K562 (cell line): ENCODE results near the gene AJUBA. TPM values are rescaled to one million over a fixed set of nuclear protein-coding genes. Genes with fewer than 3 reads are reported as not detected.
A peak's percentile ranks its signal among the peaks of the same experiment; 100 is the strongest.

ENCODE experiments used
- ARID2 ChIP-seq: fragments of 450-650 bp; IDR thresholded peaks from 2 replicates; pipeline ENCODE4 v1.6.1; 2017; ENCODE audit warnings: antibody characterized with exemption, mild to moderate bottlenecking
- ATF1 ChIP-seq, 2 experiments: fragments of 450-650 bp in 1 of 2; IDR thresholded peaks; 2 replicates each; pipeline ENCODE4 v1.6.1; 2016; ENCODE audit warnings: missing compliant biosample characterization in 1 of 2, missing genetic modification characterization in 1 of 2
- CBFB ChIP-seq: sonication (generic); formaldehyde crosslinking; IDR thresholded peaks from 2 replicates; pipeline ENCODE4 v1.4.0; 2020; ENCODE audit warnings: mild to moderate bottlenecking, missing genetic modification reagents
- CCAR2 ChIP-seq: fragments of 200-400 bp; formaldehyde crosslinking; IDR thresholded peaks from 2 replicates; pipeline ENCODE4 v1.6.1; 2017; ENCODE audit warnings: mild to moderate bottlenecking, low read depth, low read length
- ETV5 ChIP-seq: sonication (generic); formaldehyde crosslinking; IDR thresholded peaks from 2 replicates; pipeline ENCODE4 v1.4.0; 2020; ENCODE audit warnings: low read depth, mild to moderate bottlenecking, missing genetic modification reagents
- NR2C2 ChIP-seq, 2 experiments: fragments of 200-800 bp in 1 of 2; sonication (Bioruptor generic) in 1 of 2; sonication (generic) in 1 of 2; formaldehyde crosslinking in 1 of 2; IDR thresholded peaks; 2 replicates each; pipeline versions ENCODE4 v1.6.1 to v1.8.0; 2016 to 2022; ENCODE audit warnings: mild to moderate bottlenecking in 1 of 2, missing compliant biosample characterization in 1 of 2, missing genetic modification characterization in 1 of 2, missing genetic modification reagents in 1 of 2
- SMAD2 ChIP-seq: fragments of 150-350 bp; IDR thresholded peaks from 2 replicates; pipeline ENCODE4 v1.6.1; 2014; ENCODE audit warnings: low read depth, mild to moderate bottlenecking, low read length
- STAT6 ChIP-seq: sonication (generic); formaldehyde crosslinking; IDR thresholded peaks from 2 replicates; pipeline ENCODE4 v1.8.1; 2023; ENCODE audit warnings: mild to moderate bottlenecking, missing genetic modification reagents
- TAF15 ChIP-seq: fragments of 200-400 bp; formaldehyde crosslinking; IDR thresholded peaks from 2 replicates; pipeline ENCODE4 v1.6.1; 2017; ENCODE audit warnings: mild to moderate bottlenecking, low read depth, low read length, moderate library complexity
- ZBTB9 ChIP-seq: fragments of 450-650 bp; formaldehyde crosslinking; IDR thresholded peaks from 2 replicates; pipeline ENCODE4 v1.4.0; 2020; ENCODE audit warnings: mild to moderate bottlenecking, moderate library complexity
- ZMIZ1 ChIP-seq, 2 experiments: fragments of 150-350 bp in 1 of 2; IDR thresholded peaks; 2 replicates each; pipeline ENCODE4 v1.6.1; 2012 to 2016; ENCODE audit warnings: low read depth in 2 of 2, low read length in 2 of 2, mild to moderate bottlenecking in 1 of 2, moderate library complexity in 1 of 2
- ZNF174 ChIP-seq: fragments of 250-450 bp; sonication (Bioruptor Pico); IDR thresholded peaks from 2 replicates; pipeline ENCODE4 v1.4.0; 2020; ENCODE audit warnings: mild to moderate bottlenecking
- ZNF77 ChIP-seq: fragments of 250-450 bp; sonication (Bioruptor Pico); IDR thresholded peaks from 2 replicates; pipeline ENCODE4 v1.5.0; 2020
- ZSCAN29 ChIP-seq: fragments of 450-650 bp; IDR thresholded peaks from 2 replicates; pipeline ENCODE4 v1.6.1; 2017
- polyA plus RNA-seq, 8 experiments: library from polyadenylated mRNA; depleted of rRNA in 4 of 8; stranded (reverse) in 5 of 8; unstranded in 3 of 8; fragments of >200 nt; fragmentation: Nextera tagmentation in 2 of 8; fragmentation: Illumina TruSeq in 1 of 8; extraction: Ambion mirVana in 2 of 8; extraction: Trizol in 1 of 8; gene quantifications; 2 replicates each; pipeline versions ENCODE4 v1.2.1 to v1.2.3, GENCODE V29; 2011 to 2014; ENCODE audit warnings: inconsistent platforms in 1 of 8, missing spikeins in 1 of 8
- total RNA-seq, 7 experiments: library from RNA; depleted of rRNA in 6 of 7; stranded (reverse); fragments of >200 nt in 6 of 7; fragmentation: Illumina TruSeq in 2 of 7; extraction: Trizol in 2 of 7; gene quantifications; 2 replicates each; pipeline versions ENCODE4 v1.2.1 to v1.2.3, GENCODE V29; 2011 to 2021; ENCODE audit warnings: low replicate concordance in 1 of 7

AJUBA gene
- total and polyA plus RNA-seq, 9 of the 15 experiments (the other 6 are each of a cell fraction or from before 2014, with no cell fraction given) = 0.73 to 4.7 (median 2.8) TPM

GRCh38 chr14:22929104-22929960 lies 53.0 kb downstream of the AJUBA start, which contains the start of gene PRMT5 (continued):
- TF ChIP-seq STAT6 (CRISPR knock-in tag) (0 out of 2 replicates have a peak, but pooled peaks have one; percentile 43), ARID2 (no peak), ZSCAN29 (peak; percentile 70; the same call in 1 of the 2 replicates), ZNF174 (CRISPR knock-in tag) (no peak), ZMIZ1 (IDR thresholded peaks at IDR 0.05; ENCODE audit: low read depth in 2 of 2, low read length in 2 of 2) (no peak), CCAR2 (no peak), NR2C2 (CRISPR knock-in tag; IDR thresholded peaks at IDR 0.05) (0 out of 2 replicates have a peak, but pooled peaks have one; percentile 17), NR2C2 (tag; IDR thresholded peaks at IDR 0.05) (no peak), TAF15 (no peak), CBFB (CRISPR knock-in tag) (no peak), ETV5 (CRISPR knock-in tag) (no peak; the same call in 1 of the 2 replicates), ATF1 (CRISPR knock-in tag; IDR thresholded peaks at IDR 0.05) (no peak), ATF1 (tag; IDR thresholded peaks at IDR 0.05) (peak; percentile 93), ZNF77 (CRISPR knock-in tag) (no peak), SMAD2 (no peak), ZBTB9 (CRISPR knock-in tag) (peak; percentile 47; the same call in 1 of the 2 replicates)
